Endothelial cell of umbilical vein (primary cell): ENCODE measurements around the gene KCND1. TPM values are rescaled to one million over a fixed set of nuclear protein-coding genes. Genes with fewer than 3 reads are reported as not detected.

Experiments
- BruUV-seq: library from RNA; stranded (reverse); fragments of 400-500 nt; replicated peaks from 2 replicates; lab custom pipeline; 2021; lab: Mats Ljungman, UMichigan
- CTCF ChIA-PET: fragments of 300-600, 350-600 bp; sonication (Branson Sonifier 250); formaldehyde crosslinking; loops from one replicate; lab custom pipeline; 2021; ENCODE audit warnings: antibody characterized with exemption, inconsistent platforms; lab: Charles Lee
- POLR2A ChIA-PET: fragments of 300-600, 350-600 bp; sonication (Branson Sonifier 250); formaldehyde crosslinking; loops from one replicate; lab custom pipeline; 2021; ENCODE audit warnings: antibody characterized with exemption, inconsistent platforms; lab: Charles Lee
- DNase-seq: peaks from one replicate; pipeline ENCODE4 v3.0.0-alpha.2; 2011; ENCODE audit warnings: low read depth, low spot score
- FAIRE-seq: peaks from 2 replicates; lab custom pipeline; 2011; peaks lifted over from hg19 to GRCh38; lab: Jason Lieb, UNC
- H2AFZ ChIP-seq: 2 replicates; pipeline ENCODE4 v1.6.0; 2012; ENCODE audit warnings: low read depth, low read length, control low read depth, inconsistent platforms
- H3K27ac ChIP-seq: 2 replicates; pipeline ENCODE4 v1.5.1; 2011; ENCODE audit warnings: low read depth, mild to moderate bottlenecking, control low read depth, low read length, moderate library complexity; ENCODE audit not compliant: insufficient read depth
- H3K27me3 ChIP-seq, 2 experiments: 2 replicates each; pipeline versions ENCODE4 v1.6.0 to v1.6.1; 2011; ENCODE audit warnings: low read length in 2 of 2, mixed read lengths in 1 of 2; ENCODE audit not compliant: control insufficient read depth in 2 of 2, insufficient read depth in 2 of 2
- H3K36me3 ChIP-seq, 2 experiments: 2 replicates in 1 of 2; 3 replicates in 1 of 2; pipeline ENCODE4 v1.5.1; 2011; ENCODE audit warnings: low read length in 2 of 2, mild to moderate bottlenecking in 1 of 2, moderate library complexity in 1 of 2; ENCODE audit not compliant: control insufficient read depth in 2 of 2, insufficient read depth in 2 of 2; ENCODE audit errors: extremely low read depth in 1 of 2
- H3K4me1 ChIP-seq: 3 replicates; pipeline ENCODE4 v1.5.1; 2011; ENCODE audit warnings: mild to moderate bottlenecking, low read length; ENCODE audit not compliant: control insufficient read depth, insufficient read depth; ENCODE audit errors: extremely low read depth
- H3K4me2 ChIP-seq: 2 replicates; pipeline ENCODE4 v1.6.1; 2011; ENCODE audit warnings: low read length, control low read depth, mixed read lengths; ENCODE audit not compliant: insufficient read depth
- H3K4me3 ChIP-seq, 3 experiments: fragments of 200-600 bp in 1 of 3; sonication (generic), shearing (Covaris generic) in 1 of 3; replicated peaks in 1 of 3; 2 replicates each; pipeline ENCODE4 v1.5.1; 2011 to 2016; ENCODE audit warnings: control low read depth in 3 of 3, low read length in 3 of 3, mild to moderate bottlenecking in 2 of 3, inconsistent platforms in 1 of 3, low read depth in 1 of 3, moderate library complexity in 1 of 3; ENCODE audit not compliant: insufficient read depth in 1 of 3
- H3K79me2 ChIP-seq: 2 replicates; pipeline ENCODE4 v1.6.0; 2012; ENCODE audit warnings: low read length, inconsistent platforms; ENCODE audit not compliant: control insufficient read depth, insufficient read depth
- H3K9ac ChIP-seq: replicated peaks from 2 replicates; pipeline ENCODE3; 2011; ENCODE audit warnings: low read length, control low read depth; ENCODE audit not compliant: insufficient read depth; ENCODE audit errors: extremely low read depth
- H3K9me1 ChIP-seq: replicated peaks from 3 replicates; pipeline ENCODE4 v1.6.0; 2011; ENCODE audit warnings: mild to moderate bottlenecking, low read length; ENCODE audit not compliant: control insufficient read depth, insufficient read depth; ENCODE audit errors: extremely low read depth
- H3K9me3 ChIP-seq: replicated peaks from 2 replicates; pipeline ENCODE4 v1.5.1; 2012; ENCODE audit warnings: low read length, inconsistent platforms; ENCODE audit not compliant: control insufficient read depth, insufficient read depth
- H4K20me1 ChIP-seq: replicated peaks from 2 replicates; pipeline ENCODE3; 2011; ENCODE audit warnings: mild to moderate bottlenecking, low read length; ENCODE audit not compliant: control insufficient read depth, insufficient read depth; ENCODE audit errors: extremely low read depth
- EZH2 ChIP-seq: IDR thresholded peaks from 2 replicates; pipeline ENCODE4 v1.6.1; 2012; ENCODE audit warnings: borderline replicate concordance, low read depth, mild to moderate bottlenecking, moderate library complexity, low read length, inconsistent platforms; ENCODE audit not compliant: severe bottlenecking
- FOS ChIP-seq: IDR thresholded peaks from 2 replicates; pipeline ENCODE4 v1.6.1; 2011; ENCODE audit warnings: mild to moderate bottlenecking, low read length, moderate library complexity, borderline replicate concordance; ENCODE audit not compliant: insufficient read depth
- GATA2 ChIP-seq: IDR thresholded peaks from 2 replicates; pipeline ENCODE4 v1.7.0; 2011; ENCODE audit warnings: low read depth, mild to moderate bottlenecking, moderate library complexity, mixed read lengths, low read length; ENCODE audit not compliant: insufficient read length, insufficient read depth
- JUN ChIP-seq: IDR thresholded peaks from 2 replicates; pipeline ENCODE4 v1.6.1; 2011; ENCODE audit warnings: borderline replicate concordance, low read depth; ENCODE audit not compliant: insufficient read length, insufficient read depth
- MYC ChIP-seq: IDR thresholded peaks from one replicate; pipeline ENCODE4 v1.6.1; 2011; ENCODE audit warnings: mild to moderate bottlenecking, low read depth, low read length
- POLR2A ChIP-seq: IDR thresholded peaks from 2 replicates; pipeline ENCODE4 v1.6.1; 2012; ENCODE audit warnings: low read depth, mild to moderate bottlenecking, control low read depth, low read length
- POLR2AphosphoS5 ChIP-seq: IDR thresholded peaks from 2 replicates; pipeline ENCODE4 v1.6.1; 2012; ENCODE audit warnings: low read depth, mild to moderate bottlenecking, control low read depth, low read length, moderate library complexity; ENCODE audit not compliant: insufficient read depth
- dilution Hi-C: fragments of 300-500 bp; cut with MboI; formaldehyde crosslinking; loops from one replicate; pipeline ENCODE4 v1.15.0; 2019; ENCODE audit warnings: low sequenced_read_pairs; ENCODE audit not compliant: extremely low pct_ligation_motif_present
- intact Hi-C: fragments of 100-400 bp; cut with micrococcal nuclease; formaldehyde crosslinking; loops from one replicate; pipeline ENCODE4 v1.10.0; 2022
- polyA plus RNA-seq, 4 experiments: library from polyadenylated mRNA; depleted of rRNA in 3 of 4; stranded (reverse) in 3 of 4; unstranded in 1 of 4; fragments of >200 nt; gene quantifications; 2 replicates each; pipeline versions ENCODE4 v1.2.1 to v1.2.3, GENCODE V29; 2011 to 2012; ENCODE audit warnings: missing spikeins in 1 of 4
- total RNA-seq: library from RNA; stranded (reverse); gene quantifications from 2 replicates; pipeline ENCODE4 v1.2.3, GENCODE V29; 2021
- TF ChIP-seq, protein P1 (sequence below), 2 donors: IDR thresholded peaks; 1 replicate in 1 of 2; 2 replicates in 1 of 2; pipeline ENCODE4 v1.5.1; 2011; ENCODE audit warnings: low read length in 2 of 2, mild to moderate bottlenecking in 2 of 2, moderate library complexity in 2 of 2, control low read depth in 1 of 2, inconsistent platforms in 1 of 2, low read depth in 1 of 2; ENCODE audit not compliant: insufficient read depth in 1 of 2; ENCODE audit errors: extremely low read depth in 1 of 2
- TF ChIP-seq, protein P2 (sequence below): IDR thresholded peaks from 2 replicates; pipeline ENCODE4 v1.6.1; 2011; ENCODE audit not compliant: insufficient read depth, insufficient read length

Gene KCND1
- total and polyA plus RNA-seq, 2 donors (not counting 3 experiments of a cell fraction or from before 2014, with no cell fraction given), result 0.54 to 1.3 TPM

DNA sequence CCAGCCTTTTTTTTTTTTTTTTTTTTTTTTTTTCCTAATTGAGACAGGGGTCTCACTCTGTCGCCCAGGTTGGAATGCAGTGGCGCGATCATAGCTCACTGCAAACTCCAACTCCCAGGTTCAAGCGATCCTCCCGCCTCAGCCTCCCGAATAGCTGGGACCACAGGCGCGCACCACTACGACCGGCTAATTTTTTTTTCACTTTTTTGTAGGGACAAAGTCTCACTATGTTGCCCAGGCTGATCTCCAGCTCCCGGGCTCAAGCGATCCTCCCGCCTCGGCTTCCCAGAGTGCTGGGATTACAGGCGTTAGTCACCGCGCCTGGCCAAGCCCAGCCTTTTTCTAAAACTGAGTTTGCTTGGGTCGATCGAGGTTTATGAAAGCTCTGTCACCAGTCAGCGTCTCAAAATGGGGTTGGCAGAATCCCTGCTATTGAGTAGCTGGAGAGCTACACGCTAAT lies 13.0 kb downstream of the KCND1 start:
- no peak for TF ChIP-seq POLR2A
- TF ChIP-seq JUN, result no peak
- TF ChIP-seq, protein P1, sequence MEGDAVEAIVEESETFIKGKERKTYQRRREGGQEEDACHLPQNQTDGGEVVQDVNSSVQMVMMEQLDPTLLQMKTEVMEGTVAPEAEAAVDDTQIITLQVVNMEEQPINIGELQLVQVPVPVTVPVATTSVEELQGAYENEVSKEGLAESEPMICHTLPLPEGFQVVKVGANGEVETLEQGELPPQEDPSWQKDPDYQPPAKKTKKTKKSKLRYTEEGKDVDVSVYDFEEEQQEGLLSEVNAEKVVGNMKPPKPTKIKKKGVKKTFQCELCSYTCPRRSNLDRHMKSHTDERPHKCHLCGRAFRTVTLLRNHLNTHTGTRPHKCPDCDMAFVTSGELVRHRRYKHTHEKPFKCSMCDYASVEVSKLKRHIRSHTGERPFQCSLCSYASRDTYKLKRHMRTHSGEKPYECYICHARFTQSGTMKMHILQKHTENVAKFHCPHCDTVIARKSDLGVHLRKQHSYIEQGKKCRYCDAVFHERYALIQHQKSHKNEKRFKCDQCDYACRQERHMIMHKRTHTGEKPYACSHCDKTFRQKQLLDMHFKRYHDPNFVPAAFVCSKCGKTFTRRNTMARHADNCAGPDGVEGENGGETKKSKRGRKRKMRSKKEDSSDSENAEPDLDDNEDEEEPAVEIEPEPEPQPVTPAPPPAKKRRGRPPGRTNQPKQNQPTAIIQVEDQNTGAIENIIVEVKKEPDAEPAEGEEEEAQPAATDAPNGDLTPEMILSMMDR (IDR thresholded peaks at IDR 0.05; ENCODE audit: extremely low read depth in 1 of 2, insufficient read depth in 1 of 2, low read depth in 1 of 2, low read length in 2 of 2), result no peak
- no peak for TF ChIP-seq POLR2AphosphoS5
- no peak for TF ChIP-seq EZH2
- TF ChIP-seq MYC, result no peak
- no peak for TF ChIP-seq GATA2
- no peak for TF ChIP-seq FOS
- TF ChIP-seq, protein P2, sequence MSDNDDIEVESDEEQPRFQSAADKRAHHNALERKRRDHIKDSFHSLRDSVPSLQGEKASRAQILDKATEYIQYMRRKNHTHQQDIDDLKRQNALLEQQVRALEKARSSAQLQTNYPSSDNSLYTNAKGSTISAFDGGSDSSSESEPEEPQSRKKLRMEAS, result no peak

More for the DNA sequence above, 13.0 kb downstream of the KCND1 start:
- CTCF ChIA-PET, result interaction anchor here (0.6 to 1.3 kb wide), 4 partner anchors 13 to 1733 kb away, joined by 3 to 6 read pairs (median 5); partner anchors contain the start of genes HDAC6 and KCND1
- Histone ChIP-seq H3K9ac (peak overlapping the region; percentile 86), H3K9me1 (no peaks in the 10 kb centered on the region), H3K4me1 (peaks cover 16% of the 10 kb centered on the region), H2AFZ (peak overlapping the region; percentile 53), H4K20me1 (no peaks in the 10 kb centered on the region), H3K36me3 (no peaks in the 10 kb centered on the region), H3K4me3 (peak overlapping the region; percentile 40 to 56 (median 47)), H3K27me3 (no peaks in the 10 kb centered on the region), H3K4me2 (peak overlapping the region; percentile 82), H3K79me2 (peaks cover 29% of the 10 kb centered on the region), H3K9me3 (no peaks in the 10 kb centered on the region), H3K27ac (peak overlapping the region; percentile 87)
- intact Hi-C loops, result loop anchor here (1.0 to 5.0 kb wide), 3 partner anchors 39 to 144 kb away; partner anchors contain the start of genes PIM2 and TFE3
- no TSS peak for BruUV-seq
- peak; percentile 57 for DNase-seq
- POLR2A ChIA-PET, result interaction anchor here (0.6 to 1.1 kb wide), 5 partner anchors 11 to 221 kb away, joined by 3 to 8 read pairs (median 3); partner anchors contain the start of gene TFE3
- dilution Hi-C loops, result no loop called here
- FAIRE-seq, result no peak
